NOMO-1 treated with DMSO at 0.1 percent for 48 hours (cell line): Measurements from ENCODE around the gene KIAA1549.

ENCODE experiments used
- DNase-seq: peaks from one replicate; lab custom pipeline; 2025; ENCODE audit not compliant: unreplicated experiment; lab: John Stamatoyannopoulos, UW

Gene KIAA1549

DNA sequence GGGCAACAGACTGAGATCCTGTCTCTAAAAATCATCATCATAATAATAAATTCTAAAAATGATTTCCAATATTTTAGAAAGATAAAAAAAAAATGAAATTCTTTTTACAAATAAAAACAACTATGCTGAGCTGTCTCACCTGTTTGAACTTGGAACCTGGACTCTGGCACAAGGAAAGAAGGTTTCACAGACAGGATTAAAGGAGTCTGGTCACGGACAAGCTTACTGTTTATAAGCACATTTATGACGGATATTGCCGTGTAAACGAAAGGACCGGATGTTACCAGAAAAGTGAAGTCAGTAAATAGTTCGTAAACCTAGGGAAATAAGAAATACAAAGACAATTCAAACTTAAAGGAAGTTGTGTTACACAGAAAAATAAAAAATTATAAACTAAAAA, 70.2 kb downstream of the KIAA1549 start:
- DNase-seq = no peak

DNA sequence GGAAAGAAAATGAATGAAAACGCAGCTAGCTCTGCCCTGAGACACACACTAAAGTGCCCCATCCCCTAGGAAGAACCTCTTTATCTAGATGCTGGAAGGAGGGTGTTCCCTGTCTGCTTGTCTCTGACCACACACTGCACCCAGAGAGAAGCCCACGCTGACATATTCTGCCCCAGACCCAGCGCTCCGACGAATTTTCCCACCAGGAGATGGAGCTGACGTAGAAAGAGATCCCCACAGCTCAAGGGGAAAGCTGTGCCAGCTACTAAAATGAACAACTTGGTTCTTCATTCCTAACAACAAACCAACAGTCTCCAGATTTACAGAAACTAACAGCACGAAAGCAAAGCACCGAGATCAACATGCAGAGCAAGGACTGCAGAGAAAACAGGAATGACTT, 73.3 kb downstream of the KIAA1549 start:
- no peak for DNase-seq

DNA sequence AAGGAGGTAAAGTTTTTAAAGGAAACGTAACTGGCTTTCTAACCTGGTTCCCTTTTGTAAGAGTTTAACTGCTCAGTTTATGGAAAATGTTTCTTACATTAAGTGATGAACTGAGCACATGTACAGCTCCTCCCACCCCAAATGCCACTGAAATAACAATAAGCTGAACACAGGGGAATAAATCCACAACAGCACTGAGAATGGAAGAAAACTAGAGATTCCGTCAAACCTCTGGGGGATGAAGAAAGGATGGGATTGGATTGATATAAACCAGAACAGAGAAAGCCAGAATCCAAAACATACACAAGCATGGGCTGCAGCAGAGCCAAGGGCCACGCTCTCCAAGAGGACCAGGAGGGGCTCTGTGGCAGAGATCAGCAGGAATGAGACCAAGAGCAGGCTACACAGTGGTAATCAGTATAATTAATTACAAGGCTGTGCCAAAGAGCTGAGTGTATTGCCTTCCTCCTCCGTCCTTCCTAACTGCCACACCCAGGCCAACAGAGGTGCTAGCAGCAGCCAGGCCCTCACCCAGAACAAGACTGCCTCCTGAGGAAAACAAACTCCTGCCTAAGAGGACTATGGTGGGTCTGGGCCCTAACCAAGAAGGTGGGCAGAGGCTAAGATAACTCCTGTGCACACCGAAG, 73.9 kb downstream of the KIAA1549 start:
- DNase-seq = no peak

DNA sequence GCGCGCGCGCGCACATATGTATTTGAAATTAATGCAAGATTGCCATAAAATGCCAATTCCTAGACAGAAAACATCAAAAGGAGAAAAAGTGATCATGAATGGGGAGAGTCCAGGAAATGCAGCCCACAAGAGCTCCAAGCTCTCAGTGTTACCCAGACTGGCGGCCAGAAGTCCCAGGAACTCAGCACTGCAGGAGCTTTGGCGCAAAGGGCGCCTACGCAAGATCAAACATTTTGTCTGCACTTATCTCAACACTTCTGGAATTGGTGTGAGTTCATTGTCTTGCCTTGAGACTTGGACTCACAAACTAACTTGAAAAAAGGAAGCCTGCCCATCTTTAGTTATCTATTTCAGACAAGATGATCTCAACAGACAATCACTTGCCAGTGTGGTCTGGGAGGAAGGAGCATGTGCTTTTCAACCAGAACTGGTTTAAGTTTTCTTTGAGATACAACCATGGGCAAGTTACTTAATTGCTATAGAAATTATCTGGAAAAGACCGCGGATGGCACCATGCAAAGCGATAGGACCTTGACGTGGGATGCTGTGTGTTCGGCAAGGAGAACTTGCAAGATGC, 77.2 kb downstream of the KIAA1549 start:
- DNase-seq = no peak

DNA sequence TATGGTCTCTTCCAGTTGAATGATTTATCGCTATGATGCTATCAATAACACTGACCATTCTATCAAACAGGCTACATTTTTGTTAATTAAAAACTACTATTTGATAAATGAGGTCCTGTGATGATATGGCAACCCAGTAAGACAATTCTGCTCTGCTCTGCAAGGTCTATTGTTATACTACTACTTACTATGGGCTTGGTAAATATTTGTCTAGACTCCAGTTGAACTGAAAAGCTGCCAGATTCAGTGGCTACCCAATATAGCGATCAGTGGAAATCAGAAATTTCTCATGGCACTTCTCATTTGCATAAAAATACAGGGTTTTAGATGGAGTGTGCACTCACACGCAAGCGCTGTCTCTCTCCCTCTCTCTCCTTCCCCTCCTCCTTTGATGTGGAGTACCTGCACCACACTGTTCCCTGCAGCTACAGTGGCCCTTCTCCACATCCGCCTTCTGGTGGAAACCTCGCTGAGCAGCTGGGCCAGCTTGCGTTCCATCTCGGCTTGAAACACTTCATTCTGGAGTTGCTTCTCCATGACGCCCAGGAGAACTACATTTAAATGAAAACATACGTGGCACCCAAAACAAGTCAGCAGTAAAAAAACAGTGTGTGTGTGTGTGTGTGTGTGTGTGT, 77.9 kb downstream of the KIAA1549 start:
- DNase-seq = no peak

DNA sequence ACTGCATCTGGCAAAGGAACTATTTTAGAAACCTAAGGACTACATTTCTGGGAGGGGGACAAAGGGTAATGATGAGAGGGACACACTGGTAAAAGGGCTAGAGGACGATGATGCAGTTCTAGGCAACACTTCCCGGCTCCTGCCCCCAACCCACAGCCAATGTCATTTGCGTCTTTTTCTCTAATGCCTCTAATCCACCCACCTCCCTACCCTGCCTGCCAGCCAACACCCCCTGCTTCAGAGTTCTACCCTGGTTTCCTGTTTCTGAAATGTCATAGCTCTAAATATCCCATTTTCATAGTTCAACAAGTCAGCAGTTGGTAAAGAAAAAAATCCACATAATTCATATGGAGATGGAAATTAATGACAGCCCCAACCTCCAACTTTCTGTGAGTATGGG, 79.0 kb downstream of the KIAA1549 start:
- no peak for DNase-seq

DNA sequence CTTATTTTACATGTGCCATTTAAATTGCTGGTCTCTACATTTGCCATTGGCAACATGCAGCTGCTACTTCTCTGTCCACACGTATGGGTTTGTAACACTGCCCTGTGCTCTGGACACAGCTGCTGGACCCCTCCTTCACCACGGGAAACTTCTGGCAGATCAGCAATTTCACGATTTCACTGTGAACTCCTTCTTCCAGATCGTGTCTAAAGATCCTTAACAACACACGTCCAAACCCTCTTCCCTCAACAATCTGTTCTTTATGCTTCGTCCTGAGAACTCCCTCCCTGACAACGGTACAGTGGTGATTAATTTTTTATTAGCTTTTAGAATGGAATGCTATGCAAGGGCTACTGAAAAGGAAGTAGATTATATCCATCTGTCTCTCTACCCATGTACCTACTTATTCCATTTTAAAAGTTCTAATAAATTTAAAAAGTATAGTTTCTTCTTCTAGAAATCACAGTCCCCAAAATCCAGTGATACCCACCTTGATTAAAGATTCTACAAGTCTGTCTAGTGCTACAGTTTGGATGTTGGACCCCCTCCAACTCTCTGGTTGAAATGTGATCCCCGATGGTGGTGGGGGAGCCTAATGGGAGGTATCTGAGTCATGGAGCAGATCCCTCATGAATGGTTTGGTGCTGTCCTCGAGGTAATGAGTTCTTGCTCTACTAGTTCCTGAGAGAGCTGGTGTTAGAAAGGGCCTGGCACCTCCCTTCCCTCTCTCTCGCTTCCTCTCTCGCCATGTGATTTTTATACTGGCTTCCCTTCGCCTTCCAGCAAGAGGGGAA, 81.0 kb downstream of the KIAA1549 start:
- no peak for DNase-seq

DNA sequence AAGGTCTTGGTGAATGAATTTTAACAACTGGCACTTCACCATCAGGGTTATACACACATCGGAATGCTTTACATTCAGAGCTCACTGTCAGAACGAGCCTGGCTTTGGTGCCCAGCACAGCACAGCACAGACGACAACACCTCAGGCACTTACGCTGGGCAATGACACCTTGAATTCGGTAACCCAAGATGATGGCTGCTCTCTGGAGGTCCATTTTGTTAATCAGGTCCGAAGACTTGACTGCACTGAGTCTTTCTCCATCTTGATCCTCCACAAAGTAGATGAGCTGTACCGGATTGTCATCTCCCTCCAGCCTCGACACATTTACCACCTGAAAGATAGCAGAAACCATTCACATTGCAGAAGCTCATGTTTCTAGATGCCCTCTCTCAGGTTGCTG, 82.4 kb downstream of the KIAA1549 start:
- no peak for DNase-seq

DNA sequence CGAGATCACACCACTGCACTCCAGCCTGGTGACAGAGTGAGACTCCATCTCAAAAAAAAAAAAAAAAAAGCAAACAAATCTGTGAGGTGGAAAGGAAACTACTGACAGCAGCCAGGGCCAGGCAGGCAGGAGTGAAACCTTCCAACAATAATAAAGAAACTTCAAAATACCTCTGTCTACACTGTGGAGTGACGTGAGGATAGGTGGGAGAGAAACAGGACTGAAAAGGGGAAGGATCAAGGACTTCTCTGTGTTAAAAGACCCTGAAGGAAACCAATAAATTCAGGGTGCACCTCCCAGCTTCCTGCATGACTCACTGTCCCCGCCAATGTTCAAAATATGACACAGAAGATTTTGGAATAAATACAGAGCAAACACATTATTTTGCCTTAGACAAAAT, 82.9 kb downstream of the KIAA1549 start:
- no peak for DNase-seq

DNA sequence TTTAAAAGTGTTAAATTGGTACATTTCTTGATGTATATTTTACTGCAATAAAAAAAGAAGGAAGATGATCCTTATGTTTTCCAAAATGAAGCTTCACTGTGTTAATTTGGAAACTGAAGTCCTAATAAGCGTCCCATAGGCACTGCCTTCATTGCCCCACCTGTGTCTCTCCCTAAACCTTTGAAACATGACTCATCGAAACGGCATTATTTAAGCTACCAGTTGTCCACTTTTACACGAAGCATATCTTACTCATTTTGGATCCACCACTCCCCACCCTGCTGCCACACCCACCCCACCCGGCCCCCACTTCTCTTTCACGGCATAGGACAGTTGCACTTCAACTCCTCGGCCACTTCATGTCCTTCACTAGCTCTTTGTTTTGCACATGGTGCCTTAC, 85.5 kb downstream of the KIAA1549 start:
- no peak for DNase-seq

DNA sequence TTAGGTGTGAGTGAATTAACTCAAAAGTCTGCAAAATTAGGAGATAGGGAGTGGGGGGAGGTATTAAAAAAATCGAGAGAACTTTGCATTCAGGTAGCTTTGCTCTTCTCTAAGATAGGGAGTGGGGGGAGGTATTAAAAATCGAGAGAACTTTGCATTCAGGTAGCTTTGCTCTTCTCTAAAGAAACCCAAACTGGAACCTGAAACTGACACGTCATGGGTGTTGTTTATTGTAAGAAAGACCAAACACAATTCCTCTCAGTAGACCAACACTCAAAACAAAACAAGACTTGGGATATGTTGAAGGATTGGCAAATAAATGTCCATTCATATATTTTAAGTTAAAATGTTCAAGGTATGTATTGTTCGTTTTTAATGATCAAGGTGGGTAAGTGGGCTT, 87.9 kb downstream of the KIAA1549 start:
- no peak for DNase-seq

DNA sequence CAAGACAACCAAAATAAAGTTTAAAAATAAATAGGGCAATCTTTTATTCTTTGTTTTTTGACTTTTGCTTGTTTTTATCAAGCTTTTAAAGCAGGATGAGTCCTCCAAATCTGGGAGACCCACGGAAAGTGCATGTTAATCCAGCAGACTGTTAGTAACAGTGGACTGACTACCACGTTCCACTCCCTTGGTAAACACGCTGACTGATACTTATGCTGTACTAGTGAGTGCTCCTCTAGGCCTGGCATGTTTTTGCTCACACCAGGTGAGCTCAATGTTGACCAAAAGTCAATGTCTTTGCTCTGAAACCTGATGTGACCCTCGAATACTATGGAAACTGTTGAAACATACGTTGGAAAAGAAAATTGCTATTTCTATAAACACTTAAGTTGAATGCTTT, 88.4 kb downstream of the KIAA1549 start:
- DNase-seq = no peak

DNA sequence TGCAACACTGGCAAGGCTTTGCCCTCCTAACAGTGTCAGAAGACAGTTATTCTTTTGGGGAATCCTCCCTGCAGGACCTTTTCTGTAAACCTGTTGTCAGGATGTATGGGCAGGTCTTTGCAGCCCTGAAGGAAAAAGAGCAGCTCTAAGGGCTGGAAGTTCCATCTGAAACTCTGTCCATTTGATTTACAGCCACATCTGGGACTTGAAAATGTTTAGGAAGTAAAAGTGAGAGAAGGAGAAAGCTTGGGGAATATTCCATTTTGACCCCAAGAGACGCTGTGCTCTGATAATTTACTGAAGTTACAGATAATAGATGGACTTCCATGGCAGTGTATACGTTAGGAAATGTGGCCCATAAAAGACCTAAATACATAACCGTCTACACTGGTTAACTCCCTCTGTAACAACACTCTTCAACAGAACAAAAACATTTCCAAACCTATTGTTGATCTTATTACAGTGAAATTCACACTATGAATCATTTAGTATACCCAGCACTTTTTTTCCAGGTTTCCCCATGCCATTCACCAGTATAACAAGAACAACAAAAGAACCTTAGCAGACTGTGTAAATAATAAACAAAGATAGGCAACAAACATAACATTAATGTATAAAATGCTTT, 89.1 kb downstream of the KIAA1549 start:
- no peak for DNase-seq

DNA sequence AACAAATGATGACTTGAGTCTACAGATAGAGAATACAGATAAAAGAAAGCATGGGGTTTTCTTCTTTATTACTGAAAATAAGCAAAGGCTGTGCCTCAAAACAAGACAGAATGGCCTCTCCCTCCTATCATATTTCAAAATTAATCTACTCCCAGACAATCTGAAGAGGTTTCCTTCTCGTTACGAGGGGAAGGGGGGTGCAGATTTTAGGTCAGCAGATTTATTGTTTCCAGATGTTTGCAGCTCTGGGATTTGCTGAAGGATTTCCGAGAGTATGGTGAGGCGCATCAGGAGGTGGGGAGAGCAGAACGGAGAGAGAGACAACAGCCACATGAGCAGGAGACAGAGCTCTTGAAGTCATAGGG, 89.8 kb downstream of the KIAA1549 start:
- no peak for DNase-seq

DNA sequence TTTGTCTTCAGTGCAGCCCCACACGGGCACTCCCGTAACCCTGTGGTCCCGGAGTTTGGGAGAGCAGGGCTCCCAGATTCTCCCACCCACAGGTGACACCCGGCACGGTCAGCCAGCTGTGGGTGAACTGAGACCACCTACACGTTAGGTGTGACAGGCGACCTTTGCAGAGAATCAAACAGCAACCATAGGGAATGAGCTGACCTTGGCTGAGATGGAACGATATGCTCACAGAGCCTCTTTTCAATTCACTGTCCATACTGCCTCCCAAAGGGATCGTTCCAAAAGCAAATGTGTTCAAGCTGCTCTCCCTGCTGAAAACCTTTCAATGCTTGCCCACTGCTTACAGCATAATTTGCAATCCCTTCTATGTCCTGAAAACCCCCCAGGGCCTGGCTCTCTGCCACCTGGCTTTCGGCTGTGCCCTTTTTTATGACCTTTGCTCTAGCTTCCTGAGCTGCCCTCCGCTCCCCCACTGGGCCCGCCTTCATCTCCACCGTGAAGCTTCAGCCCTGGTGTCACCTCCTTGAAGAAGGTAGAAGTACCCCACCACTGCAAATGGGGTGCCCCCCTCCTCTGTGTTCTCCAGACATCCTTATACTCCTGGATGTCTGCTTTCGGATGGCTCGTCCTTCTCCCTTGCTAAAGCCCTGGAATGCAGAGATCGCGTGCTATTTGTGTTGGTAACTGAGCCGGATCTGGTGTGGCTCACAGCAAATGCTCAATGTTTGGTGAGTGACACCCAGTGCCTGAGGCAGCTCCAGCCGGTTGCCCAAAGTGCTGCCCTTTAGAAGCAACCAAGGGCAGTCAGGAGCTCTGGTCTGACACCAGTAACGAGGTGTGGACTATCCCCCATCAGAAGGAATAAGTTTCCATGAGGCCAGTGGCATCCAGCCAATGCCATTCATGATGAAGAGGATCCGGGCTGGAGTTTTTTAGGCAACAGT, 90.4 kb downstream of the KIAA1549 start:
- no peak for DNase-seq

DNA sequence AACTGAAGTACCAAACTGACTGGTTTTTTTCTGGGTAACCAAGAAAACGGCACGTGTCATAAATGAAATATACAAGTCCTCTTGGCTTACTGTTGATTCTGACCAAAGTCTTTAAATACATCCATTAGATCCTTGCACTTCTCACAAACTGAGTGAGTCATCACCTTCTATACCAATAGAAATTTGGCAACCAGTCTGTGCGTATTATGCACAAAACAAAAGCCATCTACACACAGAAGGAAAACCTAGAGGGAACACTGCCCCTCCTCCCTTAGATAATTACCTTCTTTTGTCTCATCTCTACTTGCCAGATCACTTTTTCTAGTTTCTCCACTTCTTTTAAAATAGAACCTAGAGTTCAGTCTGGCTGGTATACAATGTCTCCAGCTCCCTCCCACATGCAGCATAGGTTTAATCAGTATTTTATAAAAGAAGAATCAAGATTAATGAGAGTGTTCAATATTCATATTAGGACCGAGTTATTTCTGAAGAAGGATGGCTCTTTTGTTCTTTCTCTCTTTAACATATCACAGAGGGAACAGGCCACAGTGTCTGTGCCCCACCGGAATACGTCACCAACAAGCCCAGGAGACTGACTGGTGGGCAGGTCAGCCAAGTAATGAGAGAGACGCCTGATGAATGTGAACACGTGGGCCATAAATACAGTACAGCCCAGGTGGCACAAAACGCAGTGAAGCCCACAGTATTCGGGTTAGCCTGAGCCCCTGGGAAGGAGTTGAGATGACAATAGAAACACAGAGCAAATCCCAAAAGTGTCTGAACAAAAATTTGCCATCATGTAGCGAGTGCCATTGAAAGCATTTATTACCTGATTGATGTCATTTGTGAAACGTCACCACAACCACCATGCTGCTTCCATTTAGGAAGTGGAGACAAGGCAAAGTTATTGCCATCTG, 91.3 kb downstream of the KIAA1549 start:
- peak; percentile 0 for DNase-seq

DNA sequence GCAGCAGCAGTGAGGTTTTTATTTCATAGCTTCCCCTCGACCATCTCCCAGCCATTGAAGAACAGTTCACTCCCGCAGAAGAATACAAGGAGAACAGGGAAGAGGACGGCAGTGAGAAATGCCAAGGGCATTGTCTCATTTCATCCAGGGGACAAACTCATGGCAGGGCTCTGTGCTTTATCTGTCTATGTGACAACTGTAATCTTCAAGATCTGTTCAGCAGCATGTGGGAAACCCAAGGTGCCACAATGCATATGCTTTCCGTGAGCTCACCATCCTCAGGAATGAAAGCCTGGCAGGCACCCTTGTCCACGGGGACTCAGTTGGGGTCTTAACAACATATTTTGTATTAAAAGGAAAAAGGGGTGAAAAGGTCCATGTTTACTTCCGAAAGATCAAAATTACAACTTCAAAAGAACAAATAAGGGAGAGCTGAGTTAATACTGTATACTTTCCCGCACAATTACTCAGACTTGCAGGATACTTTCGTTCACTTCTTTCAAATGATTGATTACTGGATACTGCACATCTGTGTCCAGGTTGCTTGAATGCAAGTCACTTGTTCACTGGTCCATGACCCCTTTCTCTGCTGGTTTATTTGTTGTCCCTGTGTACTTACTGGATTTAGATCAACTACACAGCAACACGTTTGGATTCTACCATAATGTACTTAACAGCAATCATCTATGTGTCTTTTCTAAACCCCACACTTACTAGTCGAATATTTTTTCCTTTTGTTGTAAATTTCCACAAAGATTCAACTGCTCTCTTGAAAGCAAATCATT, 93.1 kb downstream of the KIAA1549 start:
- no peak for DNase-seq

DNA sequence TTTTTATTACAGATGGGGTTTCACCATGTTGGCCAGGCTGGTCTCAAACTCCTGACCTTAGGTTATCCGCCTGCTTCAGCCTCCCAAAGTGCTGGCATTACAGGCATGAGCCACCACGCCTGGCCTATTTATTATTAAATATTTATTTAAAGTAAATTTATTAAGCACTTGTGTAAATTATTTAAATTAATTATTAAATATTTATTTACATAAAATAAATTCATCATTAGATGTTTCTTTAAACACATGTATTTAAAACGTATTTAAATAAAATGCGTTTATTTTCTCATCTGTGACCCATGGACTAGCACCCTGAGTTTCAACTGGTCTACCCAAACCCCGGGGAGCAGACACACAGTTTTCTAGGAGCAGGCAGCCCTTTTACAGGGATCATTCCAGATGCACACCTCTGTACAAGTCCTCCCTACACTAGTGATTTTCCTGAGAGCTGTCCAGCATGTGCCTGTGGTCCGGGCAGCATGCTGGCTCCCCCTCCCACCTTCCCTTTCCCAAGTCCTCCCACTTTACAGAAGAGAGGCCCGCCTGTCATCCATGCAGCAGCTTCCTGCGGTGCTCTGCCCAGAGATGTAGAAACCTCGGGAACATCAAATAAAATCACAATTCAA, 94.0 kb downstream of the KIAA1549 start:
- DNase-seq = no peak
